Progenitor cell of endocrine pancreas (in vitro differentiated cells): ENCODE data around the gene ADGRV1. TPM values are rescaled to one million over a fixed set of nuclear protein-coding genes. Genes with fewer than 3 reads are reported as not detected.
"Not testable (repeated sequence)": the region's sequence is repeated elsewhere in the genome, so short reads cannot be mapped to it uniquely, and the experiment has no call there.

Experiments used
- DNase-seq: peaks from one replicate; pipeline ENCODE4 v3.0.0; 2021; ENCODE audit warnings: low spot score; ENCODE audit not compliant: unreplicated experiment
- H3K27ac Mint-ChIP-seq: 2 replicates; pipeline ENCODE4 v1.8.0; 2021; ENCODE audit warnings: mild to moderate bottlenecking, moderate library complexity, mixed read lengths
- H3K27me3 Mint-ChIP-seq: 2 replicates; pipeline ENCODE4 v1.8.0; 2021; ENCODE audit warnings: mixed read lengths
- H3K36me3 Mint-ChIP-seq: 2 replicates; pipeline ENCODE4 v1.8.0; 2022; ENCODE audit warnings: mixed read lengths; ENCODE audit not compliant: insufficient read depth
- H3K4me1 Mint-ChIP-seq: 2 replicates; pipeline ENCODE4 v1.8.0; 2021; ENCODE audit warnings: low read depth, mixed read lengths
- H3K4me3 Mint-ChIP-seq: 2 replicates; pipeline ENCODE4 v1.8.0; 2021; ENCODE audit warnings: low read depth, mild to moderate bottlenecking, moderate library complexity, mixed read lengths
- H3K9me3 Mint-ChIP-seq: 2 replicates; pipeline ENCODE4 v1.8.0; 2021; ENCODE audit warnings: low read depth, mixed read lengths
- CTCF ChIP-seq: fragments of 200-600 bp; sonication (generic); IDR thresholded peaks from one replicate; pipeline ENCODE4 v1.5.0; 2021; ENCODE audit warnings: antibody characterized with exemption, mild to moderate bottlenecking; ENCODE audit not compliant: unreplicated experiment
- total RNA-seq: library from RNA; stranded (reverse); gene quantifications from 2 replicates; pipeline ENCODE4 v1.2.1, GENCODE V29; 2021

ADGRV1 gene
- total RNA-seq, 1 donor from 2014 or later: 82.3 TPM

GRCh38 chr5:90747175-90747574 lies 188.6 kb downstream of the ADGRV1 start:
- no peak overlapping the region for H3K27ac Mint-ChIP-seq
- no peaks in the 10 kb centered on the region for H3K9me3 Mint-ChIP-seq
- H3K4me1 Mint-ChIP-seq: no peaks in the 10 kb centered on the region
- TF ChIP-seq CTCF: no peak
- DNase-seq: no peak
- no peak overlapping the region for H3K4me3 Mint-ChIP-seq
- H3K36me3 Mint-ChIP-seq: peaks cover 34% of the 10 kb centered on the region
- no peaks in the 10 kb centered on the region for H3K27me3 Mint-ChIP-seq

GRCh38 chr5:90747693-90748092 lies 189.1 kb downstream of the ADGRV1 start:
- peaks cover 31% of the 10 kb centered on the region for H3K36me3 Mint-ChIP-seq
- H3K27ac Mint-ChIP-seq: no peak overlapping the region
- DNase-seq: no peak
- H3K27me3 Mint-ChIP-seq: no peaks in the 10 kb centered on the region
- no peaks in the 10 kb centered on the region for H3K9me3 Mint-ChIP-seq
- TF ChIP-seq CTCF: no peak
- no peak overlapping the region for H3K4me3 Mint-ChIP-seq
- H3K4me1 Mint-ChIP-seq: peaks cover under 1% of the 10 kb centered on the region

- DNase-seq: no peak
- Mint-ChIP-seq H3K4me3 (no peak overlapping the region), H3K27ac (no peak overlapping the region), H3K36me3 (peaks cover 18% of the 10 kb centered on the region), H3K27me3 (no peaks in the 10 kb centered on the region), H3K9me3 (no peaks in the 10 kb centered on the region), H3K4me1 (no peaks in the 10 kb centered on the region)
- no peak for TF ChIP-seq CTCF
Observed at GRCh38 chr5:90759119-90759518, 200.5 kb downstream of the ADGRV1 start.

- Mint-ChIP-seq H3K27ac (no peak overlapping the region), H3K36me3 (peaks cover 38% of the 10 kb centered on the region), H3K4me3 (no peak overlapping the region), H3K4me1 (no peaks in the 10 kb centered on the region), H3K9me3 (peaks cover 8% of the 10 kb centered on the region), H3K27me3 (no peaks in the 10 kb centered on the region)
- DNase-seq: no peak
- TF ChIP-seq CTCF: no peak
Observed at GRCh38 chr5:90767710-90768109, 209.1 kb downstream of the ADGRV1 start.

- H3K27me3 Mint-ChIP-seq, H3K27ac Mint-ChIP-seq, H3K4me3 Mint-ChIP-seq, DNase-seq, H3K9me3 Mint-ChIP-seq, H3K4me1 Mint-ChIP-seq: not testable (repeated sequence)
- peaks cover 37% of the 10 kb centered on the region for H3K36me3 Mint-ChIP-seq
Observed at GRCh38 chr5:90770006-90770541, 211.5 kb downstream of the ADGRV1 start.

GRCh38 chr5:90777959-90778358 lies 219.4 kb downstream of the ADGRV1 start:
- Mint-ChIP-seq H3K27ac (peak overlapping the region; percentile 9), H3K4me3 (no peak overlapping the region), H3K9me3 (no peaks in the 10 kb centered on the region), H3K27me3 (no peaks in the 10 kb centered on the region), H3K4me1 (no peaks in the 10 kb centered on the region), H3K36me3 (peaks cover 5% of the 10 kb centered on the region)
- DNase-seq: no peak
- no peak for TF ChIP-seq CTCF
